Posterior cingulate gyrus (tissue), 11 donors: Measurements from ENCODE around the gene RAD51B.
"Not testable (repeated sequence)": the region's sequence is repeated elsewhere in the genome, so short reads cannot be mapped to it uniquely, and the experiment has no call there.

ENCODE experiments used
- DNase-seq, 10 donors: peaks; one replicate each; pipeline versions ENCODE4 v3.0.0 to v3.0.0-alpha.2; 2020 to 2021; ENCODE audit warnings: mixed read lengths in 3 of 10
- intact Hi-C: fragments of 100-400 bp; cut with DNase I; formaldehyde crosslinking; loops from one replicate; pipeline ENCODE4 v1.15.1; 2023

Gene RAD51B

GRCh38 chr14:68182492-68182891 lies 362.9 kb downstream of the RAD51B start:
- no peak for DNase-seq
- intact Hi-C loops, result no loop called here

- intact Hi-C loops, DNase-seq: not testable (repeated sequence)
These were observed 367.1 kb downstream of the RAD51B start for GRCh38 chr14:68186500-68187276.

- no peak for DNase-seq
- intact Hi-C loops, result no loop called here
These were observed 368.6 kb downstream of the RAD51B start for GRCh38 chr14:68188174-68188573.

DNA sequence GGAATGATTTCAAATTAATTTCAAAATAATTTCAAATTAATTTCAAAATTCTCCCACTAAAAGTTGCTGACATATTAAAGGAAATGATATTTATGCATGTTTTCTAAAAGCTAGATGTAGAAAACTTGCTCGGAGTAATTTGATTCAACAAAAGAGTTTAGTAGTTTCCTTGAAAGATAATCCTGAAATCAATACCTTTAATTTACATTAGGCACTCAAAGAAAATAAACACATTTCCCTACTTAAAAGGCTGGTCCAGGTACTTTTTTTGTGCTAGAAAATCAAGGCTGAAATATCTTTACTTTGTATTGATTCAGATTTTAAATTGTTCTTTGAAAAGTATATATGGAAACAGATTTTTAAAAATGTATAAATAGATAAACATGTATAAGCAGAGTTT lies 370.5 kb downstream of the RAD51B start:
- intact Hi-C loops, result no loop called here
- no peak for DNase-seq

- intact Hi-C loops, result no loop called here
- no peak for DNase-seq
These were observed 372.2 kb downstream of the RAD51B start for GRCh38 chr14:68191567-68192321.

GRCh38 chr14:68192935-68193334 lies 373.4 kb downstream of the RAD51B start:
- intact Hi-C loops, result no loop called here
- DNase-seq, result no peak

GRCh38 chr14:68193970-68194681 lies 374.5 kb downstream of the RAD51B start:
- no peak for DNase-seq
- intact Hi-C loops, result no loop called here

DNA sequence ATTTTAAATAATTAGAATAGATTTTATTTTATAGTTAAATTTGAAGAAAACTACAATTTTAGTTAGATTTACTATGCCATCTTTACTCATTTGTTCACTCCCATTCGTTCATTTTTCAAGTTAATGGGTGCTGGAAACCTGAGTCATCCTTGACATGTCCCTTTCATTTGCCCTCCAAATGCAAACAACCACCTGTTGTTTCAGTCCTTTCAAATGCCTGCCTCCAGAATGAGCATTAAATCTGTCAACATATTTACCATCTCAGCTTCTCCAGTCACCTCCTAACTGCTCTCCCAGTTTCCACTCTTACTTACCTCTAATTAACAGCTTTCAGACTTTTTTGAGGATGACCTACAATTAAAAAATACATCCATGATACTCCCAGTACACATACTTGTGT lies 375.5 kb downstream of the RAD51B start:
- no peak for DNase-seq
- intact Hi-C loops, result no loop called here

GRCh38 chr14:68198713-68199495 lies 379.3 kb downstream of the RAD51B start:
- intact Hi-C loops, result no loop called here

GRCh38 chr14:68199554-68200151 lies 380.1 kb downstream of the RAD51B start:
- intact Hi-C loops, result no loop called here
- no peak for DNase-seq

More at GRCh38 chr14:68198713-68199495, 379.3 kb downstream of the RAD51B start:
- no peak for DNase-seq

DNA sequence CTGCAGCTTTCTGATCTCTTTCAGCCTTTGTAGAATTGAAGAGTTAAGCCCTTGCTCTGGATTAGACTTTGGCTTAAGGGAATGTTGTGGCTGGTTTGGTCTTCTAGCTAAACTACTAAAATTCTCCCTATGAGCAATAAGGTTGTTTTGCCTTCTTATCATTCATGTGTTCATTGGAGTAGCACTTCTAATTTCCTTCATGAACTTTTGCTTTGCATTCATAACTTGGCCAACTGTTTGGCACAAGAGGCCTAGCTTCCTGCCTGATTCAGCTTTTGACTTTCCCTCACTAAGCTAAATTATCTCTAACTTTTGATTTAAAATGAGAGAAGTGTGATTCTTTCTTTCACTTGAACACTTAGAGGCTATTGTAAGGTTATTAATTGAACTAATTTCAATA lies 384.3 kb downstream of the RAD51B start:
- intact Hi-C loops, result no loop called here
- no peak for DNase-seq

DNA sequence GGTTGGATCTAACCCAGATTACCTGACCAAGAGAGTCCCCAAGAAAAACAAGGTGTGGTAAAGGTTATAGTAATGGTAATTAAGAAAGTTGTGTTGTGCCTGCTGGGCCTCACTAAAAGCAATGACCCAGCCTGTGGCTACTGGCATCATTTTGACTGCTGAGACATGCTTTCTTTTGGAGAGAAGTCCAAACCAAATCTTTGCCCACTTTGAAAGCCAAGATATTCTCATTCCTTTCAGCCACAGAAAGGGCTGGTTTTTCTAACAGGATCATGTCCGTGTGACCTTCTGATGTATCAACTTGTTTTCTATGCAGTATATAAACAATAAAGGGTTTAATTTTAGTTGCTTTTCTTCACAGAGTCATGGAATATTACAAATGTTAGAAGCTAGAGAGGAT lies 388.6 kb downstream of the RAD51B start:
- DNase-seq, result no peak

DNA sequence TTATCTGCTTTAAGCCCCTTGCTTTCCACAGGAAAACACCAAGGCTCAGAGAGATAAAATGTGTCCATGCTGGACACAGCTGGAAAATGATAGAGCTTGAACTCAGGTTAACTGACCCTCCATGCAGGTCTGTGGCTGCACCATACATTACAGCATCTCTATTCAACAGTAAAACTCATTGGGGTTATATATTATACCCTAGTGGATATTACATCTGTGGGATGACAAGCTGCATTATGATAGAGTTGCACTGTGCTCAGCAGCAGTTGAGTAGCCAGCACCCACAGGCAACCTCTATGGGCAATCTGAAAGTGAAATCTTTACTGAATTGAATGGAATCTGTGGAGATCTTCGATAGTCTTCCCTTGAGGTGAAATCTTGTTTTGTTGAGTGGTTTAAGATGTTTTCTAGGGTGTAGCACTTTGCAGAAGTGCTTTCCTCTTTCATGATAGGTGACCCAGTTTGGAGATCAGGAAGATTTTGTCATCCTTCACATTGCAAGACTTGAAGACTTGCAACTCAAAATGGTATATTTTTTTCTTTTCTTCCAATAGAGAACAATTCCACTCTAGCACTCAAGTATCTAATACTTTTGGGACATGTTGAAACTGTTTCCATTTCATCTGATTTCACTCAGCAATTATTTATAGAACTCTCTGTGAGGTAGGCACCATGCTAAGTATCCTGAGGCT lies 389.2 kb downstream of the RAD51B start:
- intact Hi-C loops, result no loop called here
- no peak for DNase-seq

More for the DNA sequence above, 388.6 kb downstream of the RAD51B start:
- intact Hi-C loops, result no loop called here

GRCh38 chr14:68210729-68211299 lies 391.2 kb downstream of the RAD51B start:
- intact Hi-C loops, result no loop called here
- DNase-seq, result no peak

- intact Hi-C loops, result no loop called here
- no peak for DNase-seq
These were observed 391.8 kb downstream of the RAD51B start for GRCh38 chr14:68211421-68211820.

DNA sequence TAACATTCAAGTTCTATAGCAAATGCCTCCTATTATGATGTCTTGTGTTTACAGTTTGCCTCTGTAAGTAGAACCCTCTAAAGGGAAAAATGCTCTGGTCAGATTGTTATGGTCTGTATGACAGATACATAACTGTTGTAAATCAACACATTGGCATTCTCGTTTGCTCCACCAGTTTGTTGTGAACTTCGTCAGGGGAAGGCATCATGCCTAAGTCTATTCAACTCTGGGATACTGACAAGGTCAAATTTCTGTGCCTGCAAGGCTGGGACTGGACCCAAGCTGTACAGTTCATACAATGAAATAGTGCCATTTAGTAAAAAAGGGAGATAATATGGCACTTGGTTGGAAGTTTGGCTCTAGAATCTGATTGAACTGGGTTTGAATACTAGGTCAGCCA lies 392.3 kb downstream of the RAD51B start:
- intact Hi-C loops, result no loop called here
- DNase-seq, result no peak

DNA sequence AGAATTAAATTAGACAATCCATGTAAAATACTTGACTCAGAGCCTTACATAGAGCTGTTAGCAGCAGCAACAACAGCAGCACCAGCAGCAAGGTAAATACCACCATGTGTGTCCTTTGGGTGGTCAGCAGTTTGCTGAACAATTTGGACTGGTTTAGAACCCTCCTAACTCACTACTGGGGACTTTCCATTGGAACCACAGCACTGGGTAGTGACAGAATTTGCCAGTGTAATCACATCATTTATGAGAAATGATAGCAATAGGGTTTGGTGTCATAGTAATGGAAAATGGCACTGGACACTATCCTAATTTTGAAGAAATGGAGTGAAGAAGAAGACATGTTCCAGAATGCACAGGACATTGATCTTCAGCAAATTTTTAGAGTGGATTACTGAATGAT lies 392.8 kb downstream of the RAD51B start:
- intact Hi-C loops, result no loop called here
- DNase-seq, result no peak

GRCh38 chr14:68214431-68214830 lies 394.9 kb downstream of the RAD51B start:
- intact Hi-C loops, result no loop called here
- no peak for DNase-seq

- no peak for DNase-seq
- intact Hi-C loops, result no loop called here
These were observed 396.1 kb downstream of the RAD51B start for GRCh38 chr14:68215629-68216028.
